ENCODE measurements around the gene SIRT3.

The SIRT3 gene

DNA sequence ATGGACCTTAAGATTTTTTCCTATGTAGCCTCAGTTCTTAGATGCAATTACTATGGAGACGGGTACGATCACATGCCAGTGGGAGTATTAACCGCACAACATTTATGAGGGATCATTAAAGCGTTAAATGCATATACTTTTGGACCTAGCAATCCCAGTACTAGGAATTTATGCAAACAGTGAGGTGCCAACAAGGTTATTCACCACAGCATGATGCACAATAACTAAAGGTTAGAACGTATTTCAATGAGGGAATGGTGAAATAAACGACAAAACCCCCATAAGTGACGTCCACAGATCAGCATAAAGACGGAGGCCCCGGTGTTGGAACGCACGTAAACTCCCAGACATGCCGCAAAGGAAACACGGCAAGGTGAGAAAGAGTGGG lies 539 bp downstream of the SIRT3 start:
- Histone ChIP-seq H3K9ac (ENCODE audit: low read depth, low read length) (peak overlapping the region; percentile 83), H3K9me3 (ENCODE audit: control insufficient read depth, insufficient read depth, low read length) (no peaks in the 10 kb centered on the region), H3K36me3 (ENCODE audit: control insufficient read depth, insufficient read depth, low read length) (peaks cover 16% of the 10 kb centered on the region), H3K4me1 (ENCODE audit: control insufficient read depth, insufficient read depth, low read length) (peaks cover 8% of the 10 kb centered on the region), H3K27ac (ENCODE audit: low read depth, low read length) (peak overlapping the region; percentile 76), H3K4me3 (ENCODE audit: low read depth, low read length) (peak overlapping the region; percentile 96), H3K27me3 (ENCODE audit: control insufficient read depth, insufficient read depth, low read length) (no peaks in the 10 kb centered on the region)

DNA sequence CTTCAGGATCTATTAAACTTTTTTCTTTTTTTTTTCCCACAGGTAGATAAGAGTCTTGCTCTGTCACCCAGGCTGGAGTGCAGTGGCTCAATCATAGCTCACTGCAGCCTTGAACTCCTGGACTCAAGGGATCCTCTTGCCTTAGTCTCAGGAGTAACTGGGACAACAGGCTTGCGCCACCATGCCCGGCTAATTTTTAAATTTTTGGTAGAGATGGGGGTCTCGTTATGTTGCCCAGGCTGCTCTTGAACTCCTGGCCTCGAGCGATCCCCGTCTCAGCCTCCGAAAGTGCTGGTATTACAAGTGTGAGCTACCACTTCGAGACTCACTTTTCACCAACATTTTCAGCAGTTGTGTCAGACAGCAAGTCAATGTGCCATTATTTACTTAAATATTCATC lies 962 bp downstream of the SIRT3 start:
- peaks cover 11% of the 10 kb centered on the region for H3K36me3 ChIP-seq (ENCODE audit: control insufficient read depth, insufficient read depth, low read length)
- H3K27me3 ChIP-seq (ENCODE audit: control insufficient read depth, insufficient read depth, low read length), result no peaks in the 10 kb centered on the region
- H3K9ac ChIP-seq (ENCODE audit: low read depth, low read length), result no peak overlapping the region
- peak overlapping the region; percentile 96 for H3K4me3 ChIP-seq (ENCODE audit: low read depth, low read length)
- H3K27ac ChIP-seq (ENCODE audit: low read depth, low read length), result no peak overlapping the region
- H3K4me1 ChIP-seq (ENCODE audit: control insufficient read depth, insufficient read depth, low read length), result peaks cover 8% of the 10 kb centered on the region
- no peaks in the 10 kb centered on the region for H3K9me3 ChIP-seq (ENCODE audit: control insufficient read depth, insufficient read depth, low read length)

- Histone ChIP-seq H3K9ac (ENCODE audit: low read depth, low read length) (no peak overlapping the region), H3K9me3 (ENCODE audit: control insufficient read depth, insufficient read depth, low read length) (no peaks in the 10 kb centered on the region), H3K36me3 (ENCODE audit: control insufficient read depth, insufficient read depth, low read length) (no peaks in the 10 kb centered on the region), H3K4me1 (ENCODE audit: control insufficient read depth, insufficient read depth, low read length) (peaks cover 5% of the 10 kb centered on the region), H3K4me3 (ENCODE audit: low read depth, low read length) (no peak overlapping the region), H3K27me3 (ENCODE audit: control insufficient read depth, insufficient read depth, low read length) (no peaks in the 10 kb centered on the region), H3K27ac (ENCODE audit: low read depth, low read length) (no peak overlapping the region)
Observed at GRCh38 chr11:232783-233565, 3.2 kb downstream of the SIRT3 start.

GRCh38 chr11:230431-230830 lies 5.7 kb downstream of the SIRT3 start:
- no peaks in the 10 kb centered on the region for H3K4me1 ChIP-seq (ENCODE audit: control insufficient read depth, insufficient read depth, low read length)
- H3K4me3 ChIP-seq (ENCODE audit: low read depth, low read length), result no peak overlapping the region
- no peak overlapping the region for H3K27ac ChIP-seq (ENCODE audit: low read depth, low read length)
- no peak overlapping the region for H3K9ac ChIP-seq (ENCODE audit: low read depth, low read length)
- no peaks in the 10 kb centered on the region for H3K27me3 ChIP-seq (ENCODE audit: control insufficient read depth, insufficient read depth, low read length)
- no peaks in the 10 kb centered on the region for H3K36me3 ChIP-seq (ENCODE audit: control insufficient read depth, insufficient read depth, low read length)
- no peaks in the 10 kb centered on the region for H3K9me3 ChIP-seq (ENCODE audit: control insufficient read depth, insufficient read depth, low read length)

DNA sequence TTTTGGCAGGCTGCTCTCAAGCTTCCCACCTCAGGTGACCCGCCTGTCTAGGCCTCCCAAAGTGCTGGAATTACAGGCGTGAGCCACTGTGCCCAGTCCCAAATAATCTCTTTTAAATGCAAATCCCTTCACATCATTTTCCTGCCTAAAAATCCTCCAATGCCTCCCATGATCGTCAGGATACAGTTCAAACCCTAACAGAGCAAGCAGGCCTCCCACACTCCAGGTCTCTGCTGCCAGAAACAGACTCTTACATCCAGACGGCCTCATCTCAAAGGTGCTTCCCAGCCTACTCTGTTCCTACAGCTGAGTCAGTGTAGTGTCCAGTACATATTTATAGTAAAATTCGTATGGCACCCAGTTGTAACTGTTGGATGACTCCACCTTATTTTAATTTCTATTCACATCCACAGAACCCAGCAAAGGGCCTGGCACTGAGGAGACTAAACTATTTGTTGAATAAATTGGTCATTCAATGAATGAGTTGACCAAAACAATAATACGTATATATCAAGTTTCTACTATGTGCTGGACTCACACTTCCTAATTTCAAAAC lies 8.2 kb downstream of the SIRT3 start:
- Histone ChIP-seq H3K27ac (ENCODE audit: low read depth, low read length) (no peak overlapping the region), H3K27me3 (ENCODE audit: control insufficient read depth, insufficient read depth, low read length) (no peaks in the 10 kb centered on the region), H3K4me1 (ENCODE audit: control insufficient read depth, insufficient read depth, low read length) (no peaks in the 10 kb centered on the region), H3K9ac (ENCODE audit: low read depth, low read length) (no peak overlapping the region), H3K9me3 (ENCODE audit: control insufficient read depth, insufficient read depth, low read length) (no peaks in the 10 kb centered on the region), H3K4me3 (ENCODE audit: low read depth, low read length) (no peak overlapping the region), H3K36me3 (ENCODE audit: control insufficient read depth, insufficient read depth, low read length) (no peaks in the 10 kb centered on the region)

GRCh38 chr11:225734-226453 lies 10.2 kb downstream of the SIRT3 start:
- no peaks in the 10 kb centered on the region for H3K4me1 ChIP-seq (ENCODE audit: control insufficient read depth, insufficient read depth, low read length)
- no peak overlapping the region for H3K27ac ChIP-seq (ENCODE audit: low read depth, low read length)
- H3K4me3 ChIP-seq (ENCODE audit: low read depth, low read length), result no peak overlapping the region
- no peak overlapping the region for H3K9ac ChIP-seq (ENCODE audit: low read depth, low read length)
- H3K9me3 ChIP-seq (ENCODE audit: control insufficient read depth, insufficient read depth, low read length), result no peaks in the 10 kb centered on the region
- no peaks in the 10 kb centered on the region for H3K36me3 ChIP-seq (ENCODE audit: control insufficient read depth, insufficient read depth, low read length)
- no peaks in the 10 kb centered on the region for H3K27me3 ChIP-seq (ENCODE audit: control insufficient read depth, insufficient read depth, low read length)

DNA sequence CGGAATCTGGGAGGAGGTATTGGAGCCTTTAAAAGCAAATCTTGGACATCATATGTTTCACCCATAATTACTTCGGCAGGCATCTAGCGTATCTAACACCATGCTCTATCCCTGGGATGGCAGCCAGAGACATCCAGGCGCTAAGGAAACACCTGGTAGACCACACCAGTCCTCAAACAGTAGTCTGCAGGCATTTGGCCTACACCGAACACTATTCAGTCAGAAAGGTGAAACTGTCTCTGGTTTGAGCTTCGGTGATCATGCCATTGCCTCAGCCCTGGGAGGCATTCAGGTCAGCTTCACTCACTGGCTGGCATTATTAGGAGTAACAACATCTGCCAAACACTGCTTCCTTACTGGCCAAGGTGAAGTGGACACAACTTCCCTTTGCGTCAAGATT lies 11.7 kb downstream of the SIRT3 start:
- no peak overlapping the region for H3K27ac ChIP-seq (ENCODE audit: low read depth, low read length)
- H3K36me3 ChIP-seq (ENCODE audit: control insufficient read depth, insufficient read depth, low read length), result no peaks in the 10 kb centered on the region
- no peak overlapping the region for H3K9ac ChIP-seq (ENCODE audit: low read depth, low read length)
- H3K4me3 ChIP-seq (ENCODE audit: low read depth, low read length), result no peak overlapping the region
- no peaks in the 10 kb centered on the region for H3K4me1 ChIP-seq (ENCODE audit: control insufficient read depth, insufficient read depth, low read length)
- H3K9me3 ChIP-seq (ENCODE audit: control insufficient read depth, insufficient read depth, low read length), result no peaks in the 10 kb centered on the region
- H3K27me3 ChIP-seq (ENCODE audit: control insufficient read depth, insufficient read depth, low read length), result no peaks in the 10 kb centered on the region

GRCh38 chr11:223884-224283 lies 12.3 kb downstream of the SIRT3 start:
- Histone ChIP-seq H3K36me3 (ENCODE audit: control insufficient read depth, insufficient read depth, low read length) (no peaks in the 10 kb centered on the region), H3K9me3 (ENCODE audit: control insufficient read depth, insufficient read depth, low read length) (no peaks in the 10 kb centered on the region), H3K4me1 (ENCODE audit: control insufficient read depth, insufficient read depth, low read length) (no peaks in the 10 kb centered on the region), H3K27me3 (ENCODE audit: control insufficient read depth, insufficient read depth, low read length) (no peaks in the 10 kb centered on the region), H3K4me3 (ENCODE audit: low read depth, low read length) (no peak overlapping the region), H3K27ac (ENCODE audit: low read depth, low read length) (no peak overlapping the region), H3K9ac (ENCODE audit: low read depth, low read length) (no peak overlapping the region)

DNA sequence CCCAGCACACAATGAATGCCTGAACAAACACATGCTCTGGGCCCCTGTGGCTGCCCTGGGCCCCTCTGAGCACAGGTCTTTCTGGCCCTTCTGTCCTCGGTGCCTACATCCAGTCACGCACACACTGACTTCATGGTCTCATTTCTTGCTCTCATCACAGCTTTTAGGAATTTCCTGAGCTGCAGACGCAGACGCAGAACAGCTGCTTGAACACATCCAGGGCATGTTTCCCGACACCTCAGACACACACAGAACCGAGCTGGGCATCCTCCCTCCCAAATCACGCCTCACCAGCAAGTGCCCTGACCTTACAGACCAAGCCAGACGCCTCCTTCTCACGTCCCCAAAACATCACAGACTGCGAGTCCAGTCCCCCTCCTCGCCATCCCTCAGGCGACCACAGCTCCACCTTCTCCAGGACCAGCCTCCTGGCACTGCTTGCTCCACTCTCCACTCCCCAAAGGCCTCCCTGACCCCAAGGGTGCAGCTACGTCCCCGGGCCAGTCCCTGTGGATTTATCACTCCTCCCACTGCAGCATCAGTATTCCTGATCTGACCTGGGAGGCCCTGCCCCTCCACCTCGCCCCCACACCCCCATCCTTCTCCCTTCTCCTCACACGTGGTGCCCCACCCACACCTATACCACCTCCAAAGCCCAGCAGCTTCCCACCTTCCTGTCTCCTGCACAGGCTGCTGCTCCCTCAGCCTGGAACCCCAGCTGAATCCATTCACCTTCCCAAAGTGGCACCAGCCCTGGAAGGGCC lies 12.9 kb downstream of the SIRT3 start:
- Histone ChIP-seq H3K27ac (ENCODE audit: low read depth, low read length) (no peak overlapping the region), H3K9ac (ENCODE audit: low read depth, low read length) (no peak overlapping the region), H3K9me3 (ENCODE audit: control insufficient read depth, insufficient read depth, low read length) (no peaks in the 10 kb centered on the region), H3K4me1 (ENCODE audit: control insufficient read depth, insufficient read depth, low read length) (no peaks in the 10 kb centered on the region), H3K36me3 (ENCODE audit: control insufficient read depth, insufficient read depth, low read length) (no peaks in the 10 kb centered on the region), H3K27me3 (ENCODE audit: control insufficient read depth, insufficient read depth, low read length) (no peaks in the 10 kb centered on the region), H3K4me3 (ENCODE audit: low read depth, low read length) (no peak overlapping the region)

GRCh38 chr11:221998-222789 lies 13.9 kb downstream of the SIRT3 start:
- Histone ChIP-seq H3K4me1 (ENCODE audit: control insufficient read depth, insufficient read depth, low read length) (no peaks in the 10 kb centered on the region), H3K27ac (ENCODE audit: low read depth, low read length) (no peak overlapping the region), H3K4me3 (ENCODE audit: low read depth, low read length) (no peak overlapping the region), H3K36me3 (ENCODE audit: control insufficient read depth, insufficient read depth, low read length) (no peaks in the 10 kb centered on the region), H3K9ac (ENCODE audit: low read depth, low read length) (no peak overlapping the region), H3K9me3 (ENCODE audit: control insufficient read depth, insufficient read depth, low read length) (no peaks in the 10 kb centered on the region), H3K27me3 (ENCODE audit: control insufficient read depth, insufficient read depth, low read length) (no peaks in the 10 kb centered on the region)

Data from HUES48 (cell line).